HG03045 (cell line): ENCODE data around the gene RAB3B.

Experiments used
- ATAC-seq: cut with Tn5 transposase; IDR thresholded peaks from one replicate; pipeline ENCODE4 v1.9.1; 2021; ENCODE audit warnings: mild to moderate bottlenecking, moderate library complexity; ENCODE audit not compliant: unreplicated experiment

Gene RAB3B

DNA sequence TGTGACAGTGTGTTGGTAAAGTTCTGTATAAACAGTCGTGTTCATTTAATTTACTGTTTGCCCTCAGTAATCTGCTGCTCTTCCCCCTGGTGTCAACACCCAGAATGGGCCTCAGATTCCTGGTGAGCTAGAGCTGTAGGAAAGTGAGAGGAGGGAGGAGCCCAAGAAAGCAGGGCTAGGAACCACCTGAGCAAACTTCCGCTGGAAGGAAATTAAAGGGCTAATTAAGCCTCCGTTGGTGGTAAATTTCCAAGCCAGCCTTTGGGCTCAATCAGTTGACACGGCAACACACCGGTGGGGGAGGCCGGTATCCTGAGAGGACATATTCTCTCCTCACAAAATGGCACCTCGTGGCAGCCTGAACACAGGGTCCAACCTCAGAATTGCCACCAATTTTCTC is 32.9 kb downstream of the RAB3B start:
- ATAC-seq: no peak

DNA sequence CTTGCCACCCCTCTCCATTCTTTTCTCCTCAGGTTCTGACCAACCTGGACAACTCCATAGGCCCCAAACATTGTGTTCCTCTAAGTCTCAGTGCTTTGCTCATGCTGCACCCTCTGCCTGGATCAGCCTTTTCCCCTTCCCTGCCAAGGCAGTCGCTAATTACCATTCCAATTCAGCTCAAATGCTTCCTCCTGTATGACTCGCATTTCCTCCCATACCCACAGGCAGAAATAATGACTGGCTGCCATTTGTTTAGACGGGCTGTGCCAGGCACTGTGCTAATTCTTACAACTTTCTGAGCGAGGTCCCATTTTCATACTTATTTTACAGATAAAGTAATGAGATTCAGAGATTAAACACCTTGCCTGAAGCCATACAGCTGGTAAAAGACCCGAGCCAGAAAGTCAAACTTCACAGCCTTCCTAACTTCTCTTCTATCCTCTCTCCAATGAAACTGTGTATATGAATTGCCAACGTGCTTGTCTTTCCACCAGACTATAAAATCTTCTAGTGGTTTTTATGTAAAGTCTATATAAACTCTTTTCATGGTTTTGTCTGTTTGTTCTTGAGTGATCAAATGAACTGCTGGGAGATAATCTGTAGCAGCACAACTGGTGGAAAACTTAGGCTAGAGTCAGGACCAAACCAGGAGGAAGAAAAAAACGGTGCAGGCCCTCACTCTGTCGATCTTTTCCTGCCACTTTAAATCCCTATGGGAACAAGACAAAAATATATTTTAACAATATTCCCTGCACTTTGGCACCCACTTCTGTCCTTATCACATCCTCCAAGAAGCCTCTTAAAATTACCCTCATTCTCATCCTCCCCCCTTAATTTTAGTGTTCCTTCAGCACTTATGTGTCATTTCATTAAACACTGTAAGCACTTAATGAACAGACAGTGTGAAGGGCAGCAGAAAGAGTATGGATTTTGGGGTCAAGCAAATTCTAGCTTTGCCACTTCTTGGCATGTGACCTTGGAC is 33.7 kb downstream of the RAB3B start:
- ATAC-seq: no peak

DNA sequence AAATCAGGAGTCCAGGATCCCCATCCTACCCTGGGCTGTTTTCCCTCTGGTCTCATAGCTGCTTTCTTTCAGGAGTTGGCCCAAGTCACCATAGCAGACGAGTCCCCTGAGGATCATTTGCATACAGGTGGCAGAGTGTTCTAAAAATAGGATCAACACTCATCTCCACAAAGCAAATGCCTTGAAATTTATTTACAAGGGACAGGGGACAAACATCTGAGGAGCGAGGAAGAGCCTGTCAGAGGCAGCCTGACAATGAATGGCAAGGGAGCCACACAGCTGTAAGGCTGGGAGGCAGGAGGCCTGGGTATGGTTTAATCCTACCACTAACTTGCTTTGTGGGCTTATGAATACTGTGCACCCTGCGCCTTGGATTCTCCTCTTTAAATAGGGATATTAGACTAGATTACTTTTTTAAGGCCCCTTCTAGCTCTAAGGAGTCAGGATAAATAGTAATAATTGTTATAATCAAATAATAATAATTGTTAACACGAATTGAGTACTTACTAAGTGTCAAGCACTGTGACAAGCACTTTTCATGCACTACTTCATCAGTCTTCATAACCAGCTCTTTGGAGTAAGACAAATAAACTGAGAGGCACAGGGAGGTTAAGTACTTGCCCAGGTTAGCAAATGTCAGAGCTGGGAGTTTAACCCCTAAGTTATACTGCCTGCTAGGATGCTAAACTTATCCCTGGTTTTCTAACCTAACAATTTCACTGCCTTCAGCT is 34.5 kb downstream of the RAB3B start:
- no peak for ATAC-seq

DNA sequence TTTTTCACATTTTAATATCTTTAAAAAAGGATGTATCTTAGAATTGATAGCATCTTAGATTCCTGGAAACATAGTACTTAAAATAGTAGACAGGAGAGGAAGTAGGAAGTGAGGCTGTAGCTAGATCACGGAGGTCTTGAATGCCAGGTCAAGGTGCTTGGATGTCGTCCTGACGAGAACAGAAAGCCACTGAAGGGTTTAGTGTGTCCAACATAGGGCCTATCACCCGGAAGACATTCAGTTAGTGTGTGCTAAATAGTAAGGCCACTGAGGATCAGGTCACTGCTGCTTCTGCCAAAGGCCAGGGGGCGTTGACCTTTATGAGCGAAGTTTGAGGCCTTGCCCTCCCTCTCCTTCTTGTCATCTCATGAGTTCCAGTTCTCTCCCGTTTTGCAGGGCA is 35.7 kb downstream of the RAB3B start:
- ATAC-seq: no peak

DNA sequence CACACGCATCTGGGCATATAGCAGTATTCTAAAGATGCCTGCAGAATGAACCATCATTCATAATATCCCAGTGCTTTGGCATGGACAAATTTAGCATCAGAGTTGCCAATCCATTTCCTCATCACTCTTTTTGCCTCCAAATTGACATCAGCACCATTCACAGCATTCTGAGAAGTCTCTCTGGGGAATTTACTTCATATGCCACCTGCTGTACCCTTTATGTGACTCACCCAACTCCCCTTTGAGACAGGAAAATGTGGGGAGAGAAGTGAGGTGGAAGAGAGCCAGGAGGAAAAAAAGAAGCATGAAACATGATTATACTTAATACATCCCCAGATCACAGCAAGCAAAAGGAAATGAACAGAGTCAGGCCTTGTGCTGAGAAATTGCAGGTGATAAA is 37.4 kb downstream of the RAB3B start:
- no peak for ATAC-seq

DNA sequence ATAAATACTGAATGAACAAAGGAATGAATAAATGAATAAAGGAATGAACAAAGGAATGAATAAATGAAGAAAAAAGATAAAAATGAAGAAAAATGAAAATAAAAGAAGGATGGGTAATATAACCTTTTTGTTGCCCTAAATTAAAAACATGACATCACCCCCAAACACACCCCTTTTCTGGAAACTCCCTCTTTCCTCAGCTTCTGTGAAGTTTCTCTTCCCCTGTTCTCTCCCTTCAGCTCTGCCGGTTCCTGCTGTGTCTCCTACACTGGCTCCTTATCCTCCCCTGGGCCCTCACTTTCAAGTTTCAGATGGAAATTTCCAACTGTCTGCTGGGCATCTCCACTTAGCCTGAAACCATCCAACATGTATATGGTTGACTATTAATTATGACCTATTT is 37.9 kb downstream of the RAB3B start:
- no peak for ATAC-seq

DNA sequence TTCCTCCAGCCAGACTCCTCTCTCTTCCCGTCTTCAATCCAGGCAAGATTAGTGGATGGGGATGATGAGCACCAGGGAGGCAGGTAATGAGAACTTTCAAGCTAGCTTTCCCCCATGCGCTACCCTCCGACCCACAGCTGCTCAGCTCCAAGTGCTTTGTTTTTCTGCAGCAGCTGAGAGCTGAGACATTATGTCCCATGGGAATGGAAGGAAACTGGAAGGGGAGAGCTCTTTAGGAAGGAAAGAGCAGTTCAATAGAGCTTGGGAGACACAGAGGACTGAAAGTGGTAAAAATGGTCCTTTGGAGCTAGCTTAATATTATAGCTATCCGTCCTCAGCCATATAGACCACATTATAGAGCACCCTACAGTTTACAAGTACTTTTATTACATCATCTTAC is 39.8 kb downstream of the RAB3B start:
- ATAC-seq: no peak

DNA sequence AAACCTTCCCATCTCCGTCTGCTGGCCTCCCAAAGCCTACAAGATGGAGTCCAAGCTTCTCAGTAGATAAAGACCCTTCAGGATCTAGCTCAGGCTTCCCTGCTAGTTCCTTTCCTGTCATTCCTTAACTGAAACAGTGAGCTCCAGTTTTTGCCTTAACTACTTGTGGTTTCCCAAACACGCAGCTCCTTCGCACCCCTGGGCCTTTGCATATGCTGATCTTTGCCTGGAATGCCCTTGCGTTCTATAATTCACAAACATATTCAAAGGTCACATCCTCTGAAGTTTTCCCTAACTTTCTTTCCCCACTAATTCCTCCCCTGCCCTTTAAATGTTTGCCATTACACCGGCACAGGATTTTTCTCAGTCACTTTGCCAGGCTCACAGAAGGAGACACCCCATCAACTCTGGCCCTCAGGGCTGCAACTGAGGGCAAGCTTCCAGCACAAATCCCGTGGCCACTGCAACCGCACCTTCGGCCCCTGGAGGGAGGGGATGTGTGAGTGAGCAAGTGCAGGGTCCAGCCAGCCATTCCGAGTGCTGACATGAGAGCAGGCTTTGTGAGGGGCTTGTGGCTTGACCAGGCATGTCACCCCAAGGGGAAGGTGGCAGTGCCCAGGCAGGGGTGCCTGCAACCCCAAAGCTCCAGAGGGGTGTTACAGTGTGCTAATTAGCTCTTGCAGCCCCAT is 41.3 kb downstream of the RAB3B start:
- ATAC-seq: no peak

DNA sequence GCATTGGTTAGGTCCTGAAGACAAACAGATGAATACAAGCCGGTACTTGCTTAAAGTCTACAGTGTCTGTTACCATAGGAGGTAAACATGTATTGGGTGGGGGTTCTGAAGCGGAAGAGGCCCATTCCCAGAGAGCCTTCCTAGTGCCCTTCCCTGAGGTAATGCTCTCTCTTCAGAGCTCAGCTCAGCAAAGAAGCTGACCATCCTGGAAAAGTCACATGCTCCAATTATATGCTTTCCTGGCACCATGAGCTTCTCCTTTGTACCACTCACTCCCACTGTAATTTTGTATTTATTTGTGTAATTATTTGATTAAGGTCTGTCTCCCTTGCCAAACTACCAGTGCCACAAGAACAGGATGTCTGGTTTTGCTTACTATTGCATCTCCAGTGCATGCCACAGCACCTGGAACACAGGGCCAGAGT is 42.0 kb downstream of the RAB3B start:
- ATAC-seq: no peak

DNA sequence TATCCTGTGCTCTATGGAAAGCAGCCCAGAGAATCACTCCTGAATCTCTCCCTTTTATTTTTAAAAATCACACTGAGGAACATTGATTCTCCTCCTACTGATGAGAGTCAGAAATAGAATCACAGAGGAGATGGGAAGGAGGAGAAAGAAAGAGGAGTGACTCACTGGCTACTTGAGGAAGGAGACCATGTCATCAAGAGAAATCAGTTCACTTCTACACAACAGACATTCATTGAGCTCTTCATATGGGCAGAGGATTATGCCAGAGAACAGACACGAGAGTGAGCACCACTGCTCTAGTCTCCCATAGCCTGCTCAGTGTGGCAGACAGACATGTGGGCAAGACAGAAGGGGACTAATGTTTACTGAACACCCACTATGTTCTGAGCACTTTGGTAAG is 44.2 kb downstream of the RAB3B start:
- no peak for ATAC-seq

DNA sequence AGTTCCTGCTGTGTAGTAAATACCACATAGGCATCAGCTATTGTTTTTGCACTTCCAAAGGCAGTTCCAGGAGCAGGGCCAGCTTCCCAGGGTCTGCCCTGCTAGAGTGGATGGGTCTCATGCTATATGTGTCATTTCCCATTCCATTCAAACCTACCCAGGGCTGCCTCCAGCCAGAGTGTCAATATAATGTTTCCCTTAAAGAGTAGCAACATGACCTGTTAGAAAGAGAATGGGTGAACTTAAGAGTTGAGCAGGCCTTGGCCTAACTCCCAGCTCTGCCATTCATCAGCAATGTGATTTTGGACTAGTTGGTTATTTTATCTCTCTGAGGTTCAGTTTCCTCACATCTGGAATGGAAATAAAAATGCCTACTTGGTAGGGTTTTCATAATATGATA is 44.9 kb downstream of the RAB3B start:
- no peak for ATAC-seq

DNA sequence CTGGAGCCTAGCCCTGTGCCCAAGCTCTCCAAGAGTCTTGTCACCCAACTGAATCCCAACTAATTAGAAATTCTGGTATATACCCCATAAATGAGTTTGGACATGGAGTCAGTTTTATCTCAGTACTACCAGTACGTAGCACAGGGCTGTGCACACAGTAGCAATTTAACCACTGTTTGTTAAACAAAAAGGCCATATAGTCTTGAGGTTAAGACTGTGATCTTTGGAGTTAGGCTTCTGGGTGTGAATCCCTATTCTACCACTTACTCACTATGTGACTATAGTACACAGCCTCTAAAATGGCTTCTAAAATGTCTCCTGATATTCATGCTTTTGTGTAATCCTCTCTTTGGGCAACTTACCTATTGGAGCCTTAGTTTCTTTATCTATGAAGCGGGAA is 48.2 kb downstream of the RAB3B start:
- ATAC-seq: no peak

DNA sequence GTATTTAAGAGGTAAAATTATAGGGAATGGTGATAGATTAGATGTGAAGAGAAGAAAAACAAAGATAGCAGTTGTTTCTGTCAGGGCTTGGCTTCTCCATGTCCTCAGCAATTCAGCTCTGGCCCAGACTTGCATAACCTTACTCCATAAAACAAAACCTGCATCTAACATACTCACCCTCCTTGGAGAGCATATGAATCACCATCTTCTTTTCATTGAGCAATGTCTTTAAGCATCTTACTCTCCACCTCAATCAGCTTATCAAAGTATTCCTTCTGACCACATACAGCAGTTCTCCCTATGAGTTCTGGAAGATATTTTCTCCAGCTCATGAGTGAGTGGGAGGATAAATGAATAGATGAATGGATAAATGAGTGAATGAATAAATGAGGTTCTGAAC is 49.0 kb downstream of the RAB3B start:
- no peak for ATAC-seq

DNA sequence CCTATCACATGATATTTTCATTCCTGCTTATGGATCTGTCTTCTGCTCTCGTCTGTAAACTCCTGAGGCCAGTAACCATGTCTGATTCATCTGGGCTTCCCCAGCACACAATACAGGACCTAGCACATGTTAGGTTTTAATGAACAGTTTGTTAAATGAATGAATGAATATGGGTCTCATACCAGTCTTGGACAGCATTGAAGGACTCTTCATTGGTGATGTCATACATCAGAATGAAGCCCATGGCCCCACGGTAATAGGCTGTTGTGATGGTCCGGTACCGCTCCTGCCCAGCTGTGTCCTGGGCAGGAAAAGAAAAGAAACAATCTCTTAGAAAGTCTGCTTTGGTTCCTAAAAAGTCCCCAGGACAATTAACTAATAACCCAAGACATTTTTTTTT is 53.4 kb downstream of the RAB3B start:
- no peak for ATAC-seq

DNA sequence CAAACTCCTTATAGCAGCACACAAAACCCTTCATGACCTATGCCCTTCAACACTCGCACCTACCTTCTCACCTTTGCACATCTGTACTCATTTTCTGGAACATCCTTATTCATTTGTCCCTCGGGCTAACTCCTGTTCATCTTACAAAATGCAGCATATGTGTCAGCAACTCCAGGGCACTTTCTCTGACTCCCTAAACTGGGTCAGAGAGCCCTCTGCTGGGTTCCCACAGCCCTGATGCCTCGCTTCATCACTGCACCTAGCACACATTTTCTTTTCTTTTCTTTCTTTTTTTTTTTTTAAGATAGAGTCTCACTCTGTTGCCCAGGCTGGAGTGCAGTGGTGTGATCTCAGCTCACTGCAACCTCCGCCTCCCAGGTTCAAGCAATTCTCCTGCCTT is 54.0 kb downstream of the RAB3B start:
- no peak for ATAC-seq

DNA sequence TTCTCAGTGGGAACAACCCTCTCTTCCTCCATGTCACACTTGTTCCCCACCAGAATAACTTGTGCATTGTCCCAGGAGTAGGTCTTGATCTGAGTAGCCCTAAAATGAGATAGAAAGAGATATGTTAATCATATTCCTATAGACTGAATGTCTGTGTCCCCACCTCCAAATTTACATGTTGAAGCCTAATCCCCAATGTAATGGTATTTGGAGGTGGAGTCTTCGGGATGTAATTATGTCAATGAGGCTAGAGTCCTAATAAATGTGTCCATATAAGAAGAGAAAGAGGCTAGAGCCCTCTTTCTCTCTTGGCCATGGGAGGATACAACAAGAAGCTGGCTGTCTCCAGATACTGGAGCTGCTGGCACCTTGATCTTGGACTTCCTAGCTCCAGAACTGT is 57.2 kb downstream of the RAB3B start:
- ATAC-seq: no peak

DNA sequence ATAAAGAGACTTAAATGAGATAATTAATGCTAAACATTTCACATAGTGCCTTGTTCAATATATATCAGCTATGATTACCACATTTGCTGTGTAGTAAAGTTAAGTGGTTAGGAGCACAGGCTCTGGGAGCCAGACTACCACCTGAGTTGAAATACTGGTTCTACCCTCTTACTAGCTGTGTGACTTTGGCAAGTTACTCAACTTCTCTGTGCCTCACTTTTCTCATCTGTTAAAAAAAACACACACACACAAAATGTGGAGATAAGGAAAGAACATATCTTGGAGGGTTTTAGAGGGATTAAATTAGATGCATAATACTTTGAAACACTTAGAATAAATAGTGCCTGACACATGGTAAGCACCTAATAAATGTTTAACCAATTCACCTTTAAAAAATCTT is 60.2 kb downstream of the RAB3B start:
- ATAC-seq: no peak

DNA sequence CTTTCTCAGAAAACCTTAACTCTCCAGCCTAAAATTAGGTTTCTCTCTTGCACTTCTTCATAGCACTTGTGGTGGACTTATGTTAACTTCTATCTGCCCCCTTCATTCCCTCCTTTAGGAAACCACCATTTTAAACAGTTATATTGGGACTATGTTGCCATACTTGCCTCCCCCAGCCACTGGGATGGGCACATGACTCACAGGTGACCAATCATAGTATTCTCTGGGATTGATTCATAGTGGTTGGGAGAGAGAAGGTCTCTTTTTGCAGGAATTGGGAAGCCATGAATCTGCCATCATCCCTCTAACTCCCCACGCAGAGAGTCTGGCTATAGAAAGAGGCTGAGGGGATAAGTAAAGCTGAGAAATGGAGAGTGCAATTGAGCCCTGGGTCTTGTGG is 61.6 kb downstream of the RAB3B start:
- ATAC-seq: no peak

DNA sequence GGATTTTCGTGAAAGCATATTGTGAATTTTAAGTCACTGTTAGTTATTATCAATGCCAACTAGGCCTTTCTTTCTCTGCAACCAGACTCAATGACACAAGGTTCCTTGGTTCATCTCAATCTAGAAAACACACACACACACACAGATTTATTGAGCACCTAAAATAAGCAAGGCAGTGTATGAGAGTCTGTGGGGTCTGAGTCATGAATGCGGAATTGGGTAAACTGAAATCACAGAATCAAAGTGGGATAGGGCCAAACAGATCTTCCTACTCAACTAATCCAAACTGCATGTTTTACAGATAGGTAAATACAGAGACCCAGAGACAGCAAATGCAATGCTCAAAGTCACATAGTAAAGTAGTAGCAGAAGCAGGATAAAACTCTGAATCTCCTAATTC is 63.5 kb downstream of the RAB3B start:
- no peak for ATAC-seq

DNA sequence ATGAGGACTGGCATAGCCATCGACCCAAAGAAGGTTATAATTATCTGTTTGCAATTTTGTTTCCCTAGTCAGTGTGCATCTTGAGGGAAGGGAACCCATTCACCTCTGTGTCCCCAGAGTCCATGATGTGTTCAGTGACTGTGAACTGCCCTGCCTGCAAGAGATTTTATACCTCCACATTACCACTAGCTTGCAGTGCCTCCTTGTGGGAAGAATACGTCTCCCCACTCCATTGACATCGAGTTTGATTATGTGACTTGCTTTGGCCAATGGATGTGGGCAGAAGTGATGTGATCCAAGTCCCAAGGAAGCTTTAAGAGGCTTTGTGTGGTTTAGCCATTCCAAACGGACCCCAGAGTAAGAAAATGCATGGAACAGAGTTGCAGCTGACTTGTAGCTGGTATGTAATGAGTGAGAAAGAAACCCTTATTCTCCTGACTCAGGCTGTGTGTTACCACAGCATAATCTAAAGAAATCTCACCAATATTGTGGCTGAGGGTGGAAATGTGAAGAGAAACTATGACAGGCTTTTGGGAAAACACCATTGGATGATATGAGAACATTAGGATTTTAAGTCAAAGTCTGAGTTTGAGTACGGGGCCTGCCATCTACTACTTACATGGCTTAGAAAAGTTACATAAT is 64.2 kb downstream of the RAB3B start:
- ATAC-seq: no peak

DNA sequence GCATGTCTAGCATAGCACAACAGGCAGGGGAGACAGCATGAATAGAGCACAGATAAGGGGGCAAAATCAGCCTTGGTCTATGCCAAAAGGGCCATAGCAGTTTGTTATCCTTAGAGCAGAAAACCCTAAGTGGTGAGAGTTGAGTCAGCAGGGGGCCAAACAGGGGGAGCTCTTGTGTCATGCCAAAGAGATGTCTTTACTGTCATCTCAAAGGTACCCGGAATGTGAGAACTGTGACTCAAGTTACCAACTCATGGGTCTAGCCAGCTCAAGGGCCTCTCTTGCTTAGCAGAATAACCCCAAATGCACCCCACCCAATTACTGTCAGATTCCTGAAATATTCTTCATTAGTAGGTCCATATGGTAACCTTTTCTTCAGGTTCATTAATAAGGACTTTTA is 66.0 kb downstream of the RAB3B start:
- ATAC-seq: no peak
